ENCODE results near the gene ADI1.
"Not testable (repeated sequence)": the region's sequence is repeated elsewhere in the genome, so short reads cannot be mapped to it uniquely, and the experiment has no call there.

The ADI1 gene

GRCh38 chr2:3529316-3530025 is 10.1 kb upstream of the ADI1 start:
- DNase-seq (ENCODE audit: low spot score) = no peak

- DNase-seq (ENCODE audit: low spot score) = no peak
These were observed 8.8 kb upstream of the ADI1 start for GRCh38 chr2:3527886-3528785.

GRCh38 chr2:3526871-3527270 is 7.5 kb upstream of the ADI1 start:
- DNase-seq (ENCODE audit: low spot score) = no peak

GRCh38 chr2:3523551-3524041 is 4.3 kb upstream of the ADI1 start:
- no peak for DNase-seq (ENCODE audit: low spot score)

- DNase-seq (ENCODE audit: low spot score) = no peak
These were observed 3.7 kb upstream of the ADI1 start for GRCh38 chr2:3522961-3523421.

GRCh38 chr2:3520591-3520990 is 1.3 kb upstream of the ADI1 start:
- no peak for DNase-seq (ENCODE audit: low spot score)

GRCh38 chr2:3518496-3519254 is 656 bp downstream of the ADI1 start:
- peak; percentile 99 for DNase-seq (ENCODE audit: low spot score)

GRCh38 chr2:3517948-3518495 is 1.3 kb downstream of the ADI1 start:
- DNase-seq (ENCODE audit: low spot score) = no peak

GRCh38 chr2:3516831-3517230 is 2.5 kb downstream of the ADI1 start:
- DNase-seq (ENCODE audit: low spot score) = no peak

GRCh38 chr2:3515438-3515837 is 3.9 kb downstream of the ADI1 start:
- DNase-seq (ENCODE audit: low spot score) = not testable (repeated sequence)

- DNase-seq (ENCODE audit: low spot score) = no peak
These were observed 6.1 kb downstream of the ADI1 start for GRCh38 chr2:3513026-3513810.

- no peak for DNase-seq (ENCODE audit: low spot score)
These were observed 7.2 kb downstream of the ADI1 start for GRCh38 chr2:3512086-3512485.

- no peak for DNase-seq (ENCODE audit: low spot score)
These were observed 13.6 kb downstream of the ADI1 start for GRCh38 chr2:3505771-3506170.

- DNase-seq (ENCODE audit: low spot score) = no peak
These were observed 14.6 kb downstream of the ADI1 start for GRCh38 chr2:3504741-3505140.

GRCh38 chr2:3503483-3503882 is 15.8 kb downstream of the ADI1 start:
- no peak for DNase-seq (ENCODE audit: low spot score)

GRCh38 chr2:3503046-3503445 is 16.3 kb downstream of the ADI1 start:
- no peak for DNase-seq (ENCODE audit: low spot score)

GRCh38 chr2:3500326-3500899 is 18.9 kb downstream of the ADI1 start:
- DNase-seq (ENCODE audit: low spot score) = no peak

- no peak for DNase-seq (ENCODE audit: low spot score)
These were observed 20.4 kb downstream of the ADI1 start for GRCh38 chr2:3498783-3499394.

GRCh38 chr2:3496708-3497080 is 22.6 kb downstream of the ADI1 start:
- not testable (repeated sequence) for DNase-seq (ENCODE audit: low spot score)

GRCh38 chr2:3494984-3495666 is 24.2 kb downstream of the ADI1 start:
- DNase-seq (ENCODE audit: low spot score) = no peak

Data from iPS-NIHi11 (cell line).